ENCODE results near the gene MBOAT2.
"Not testable (repeated sequence)": the region's sequence is repeated elsewhere in the genome, so short reads cannot be mapped to it uniquely, and the experiment has no call there.

MBOAT2 gene

DNA sequence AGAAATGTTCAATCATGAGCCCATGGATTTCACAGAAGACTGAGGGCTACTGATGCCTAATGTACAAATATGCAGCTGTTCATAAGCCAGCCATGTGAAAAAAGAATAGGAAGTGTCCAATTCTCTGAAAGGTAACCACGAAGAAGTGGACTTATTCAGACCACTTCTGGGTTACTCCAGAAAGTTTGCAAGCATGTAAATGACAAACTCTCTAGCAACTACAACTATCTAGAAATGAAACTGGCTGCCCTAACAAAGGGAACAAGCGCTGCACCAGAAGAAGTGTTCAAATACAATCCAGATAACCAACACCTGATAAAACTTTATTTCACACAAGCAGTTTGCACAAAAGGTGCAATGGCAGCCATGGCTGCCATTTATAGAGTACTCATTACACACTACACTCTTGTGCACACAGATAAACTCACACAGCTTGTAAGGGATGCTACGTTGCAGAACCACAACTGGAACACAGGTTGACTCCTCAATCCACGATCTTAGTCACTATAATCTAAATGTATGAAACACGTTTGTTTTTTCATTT, 13.9 kb downstream of the MBOAT2 start:
- DNase-seq: no peak

DNA sequence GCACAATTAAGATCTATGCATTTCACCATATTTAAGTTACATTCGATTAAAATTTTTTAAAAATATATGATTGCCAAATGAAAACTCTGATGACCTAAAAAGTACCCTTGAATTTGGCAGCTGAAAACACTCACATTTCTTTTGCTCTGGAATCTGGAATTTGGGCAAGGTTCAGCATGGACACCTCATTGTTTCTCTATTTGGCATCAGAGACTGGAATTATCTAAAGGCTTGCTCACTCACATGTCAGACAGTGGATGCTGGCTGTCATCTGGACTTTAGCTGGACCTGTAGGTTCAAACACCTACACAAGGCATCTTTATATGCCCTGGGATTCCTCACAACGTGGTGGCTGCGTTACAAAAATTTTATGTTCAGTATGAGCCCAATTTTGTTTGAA, 16.1 kb downstream of the MBOAT2 start:
- no peak for DNase-seq

DNA sequence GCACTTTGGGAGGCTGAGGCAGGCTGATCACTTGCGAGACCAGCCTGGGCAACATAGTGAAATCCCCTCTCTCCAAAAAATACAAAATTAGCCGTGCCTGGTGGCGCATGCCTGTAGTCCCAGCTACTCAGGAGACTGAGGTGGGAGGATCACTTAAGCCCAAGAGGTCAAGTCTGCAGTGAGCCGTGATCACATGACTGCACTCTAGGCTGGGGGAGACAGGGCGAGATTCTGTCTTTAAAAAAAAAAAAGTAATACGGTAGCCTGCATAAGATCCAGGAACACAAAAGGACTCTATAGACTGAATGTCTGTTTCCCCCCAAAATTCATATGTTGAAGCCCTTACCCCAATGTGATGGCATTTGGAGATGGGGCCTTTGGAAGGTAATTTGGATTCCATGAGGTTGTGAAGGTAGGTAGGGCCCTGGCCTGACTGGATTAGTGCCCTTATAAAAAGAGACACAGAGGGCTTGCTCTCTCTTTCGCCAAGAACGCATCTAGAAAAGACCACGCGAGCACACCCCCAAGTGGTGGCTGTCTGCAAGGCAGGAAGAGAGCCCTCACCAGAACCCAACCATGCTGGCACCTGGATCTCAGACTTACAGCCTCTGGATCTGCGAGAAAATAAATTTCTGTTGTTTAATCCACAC, 17.0 kb downstream of the MBOAT2 start:
- DNase-seq: peak; percentile 7 to 17

DNA sequence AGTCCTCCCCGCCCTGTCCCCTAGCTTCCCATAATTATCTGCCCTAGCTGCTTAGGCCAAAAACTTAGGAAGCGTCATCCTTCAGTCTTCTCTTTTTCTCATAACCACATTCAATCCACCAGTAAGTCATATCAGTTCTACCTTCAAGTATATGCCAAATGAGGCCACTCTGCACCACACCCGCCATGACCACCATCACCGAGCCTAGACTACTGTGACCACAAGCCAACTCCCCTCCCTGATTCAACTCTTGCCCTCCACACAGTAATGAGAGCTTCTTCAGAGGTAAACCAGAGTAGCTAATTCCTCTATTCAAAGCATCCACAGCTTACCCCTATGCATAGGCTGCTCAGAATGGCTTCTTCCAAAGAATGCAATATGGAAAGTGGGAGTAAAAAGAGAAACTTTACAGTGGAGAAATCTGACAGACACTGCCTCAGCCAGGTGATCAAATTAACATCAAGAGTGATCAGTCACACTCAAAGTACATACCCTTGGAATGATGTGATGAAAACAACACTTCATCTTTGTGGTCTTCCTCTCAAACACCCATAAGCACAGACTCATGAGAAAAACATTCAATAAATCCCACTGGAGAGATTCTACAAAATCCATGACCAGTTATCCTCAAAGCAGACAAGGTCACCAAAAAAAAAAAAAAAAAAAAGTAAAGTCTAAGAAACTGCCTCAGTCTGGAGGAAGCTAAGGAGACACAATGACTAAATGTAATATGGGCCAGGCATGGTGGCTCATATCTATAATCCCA, 17.7 kb downstream of the MBOAT2 start:
- no peak for DNase-seq

DNA sequence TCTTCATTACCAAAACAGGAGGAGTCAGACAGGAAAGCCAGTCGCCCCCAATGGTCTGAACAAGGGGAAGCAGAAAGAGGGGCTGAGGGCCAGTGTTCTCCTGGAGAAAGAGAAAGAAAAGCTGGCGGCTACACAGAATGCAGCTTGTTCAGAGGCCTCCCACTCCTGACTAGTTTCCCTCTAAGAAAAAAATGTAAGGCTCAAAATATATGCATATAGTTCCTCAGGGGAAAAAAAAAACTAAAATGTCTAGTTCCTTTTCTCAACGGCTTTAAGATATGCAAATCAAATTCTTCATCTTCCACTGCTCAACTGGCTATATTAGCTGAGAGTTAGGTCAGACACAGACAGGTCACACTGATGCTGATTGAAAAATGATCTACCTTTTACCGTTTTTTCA, 18.6 kb downstream of the MBOAT2 start:
- no peak for DNase-seq

DNA sequence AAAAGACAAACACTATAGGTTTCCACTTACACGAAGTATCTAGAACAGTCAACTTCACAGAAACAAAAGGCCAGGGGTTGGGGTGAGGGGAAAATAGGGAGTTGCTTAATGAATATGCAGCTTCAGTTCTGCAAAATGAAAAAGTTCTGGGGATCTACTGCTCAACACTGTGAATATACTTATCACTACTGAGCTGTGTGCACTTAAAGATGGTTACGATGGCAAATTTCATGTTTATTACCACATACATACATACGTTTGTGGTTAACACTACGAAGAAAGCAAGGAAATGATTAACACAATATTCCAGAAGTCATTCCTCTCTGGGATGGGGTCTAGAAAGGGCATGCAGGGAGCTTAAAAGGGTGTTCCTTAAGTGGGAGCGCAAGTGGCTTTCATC, 19.3 kb downstream of the MBOAT2 start:
- no peak for DNase-seq

DNA sequence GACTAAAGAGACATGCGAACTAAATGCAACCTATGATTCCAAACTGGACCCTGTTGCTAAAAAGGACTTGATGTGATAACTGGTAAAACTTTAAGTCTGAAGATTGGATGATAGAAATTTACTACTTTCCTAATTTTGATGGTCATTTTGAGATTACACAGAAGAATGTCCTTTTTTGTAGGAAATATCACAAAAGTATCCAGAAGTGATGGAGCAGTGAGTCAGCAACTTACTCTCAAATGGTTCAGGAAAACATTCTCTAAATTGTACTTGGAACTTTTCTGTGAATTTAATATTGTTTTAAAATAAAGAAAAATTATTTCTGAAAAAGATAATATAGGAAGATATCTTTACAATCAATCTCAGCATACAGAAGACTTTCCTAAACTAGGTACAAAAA, 19.9 kb downstream of the MBOAT2 start:
- DNase-seq: no peak

DNA sequence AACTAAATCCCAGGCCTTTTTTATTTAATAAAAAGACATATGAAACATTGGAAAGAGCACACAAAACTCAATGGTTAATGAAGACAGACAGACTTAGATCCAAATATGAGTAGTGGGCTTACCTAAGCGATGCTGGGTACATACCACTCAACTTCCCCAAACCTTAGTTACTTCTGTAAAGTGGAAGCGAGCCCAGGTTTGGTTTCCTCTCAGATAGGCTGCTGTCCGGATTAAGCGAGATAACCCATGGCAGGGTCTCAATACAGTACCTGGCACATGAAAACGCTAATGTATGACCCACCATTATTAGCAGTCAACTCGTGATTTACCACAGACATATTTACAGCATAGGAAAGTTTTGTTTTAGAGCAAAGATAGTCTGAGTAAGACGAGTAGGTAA, 21.6 kb downstream of the MBOAT2 start:
- DNase-seq: no peak

DNA sequence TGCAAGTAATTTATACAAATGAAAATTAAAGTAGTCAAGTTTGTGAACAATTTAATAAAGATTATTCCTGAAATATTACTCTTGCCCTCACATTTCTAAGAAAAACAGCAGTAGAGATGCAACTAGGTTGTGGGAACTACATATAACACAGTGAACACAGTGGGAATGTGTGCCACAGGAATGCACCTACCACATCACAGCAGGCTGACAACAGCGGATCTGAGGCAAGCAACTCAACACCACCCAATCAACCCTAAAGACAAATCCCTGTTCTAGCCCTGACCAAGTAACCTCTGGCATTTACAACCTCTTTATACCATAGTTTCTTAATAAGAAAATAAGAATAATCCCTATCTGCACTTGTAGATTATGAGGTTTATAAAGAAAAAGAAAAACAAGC, 23.4 kb downstream of the MBOAT2 start:
- DNase-seq: no peak

DNA sequence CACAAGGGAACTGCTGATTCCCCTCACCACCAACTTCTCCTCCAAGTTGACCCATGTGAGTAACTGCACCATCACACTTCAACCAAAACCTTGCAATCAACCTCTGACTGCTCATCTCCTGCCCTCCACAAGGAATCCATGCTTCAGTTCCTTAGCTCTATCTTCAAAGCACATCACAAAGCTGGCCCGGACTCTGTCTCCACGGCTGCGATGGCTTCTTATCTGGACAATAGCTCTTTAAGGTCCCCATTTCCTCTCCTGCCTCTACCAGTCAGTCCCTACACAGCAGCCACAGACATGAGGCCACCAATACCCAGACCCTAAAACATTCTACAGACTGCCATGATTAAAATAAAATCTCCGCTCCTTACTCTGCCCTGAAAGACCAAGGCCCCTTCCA, 25.7 kb downstream of the MBOAT2 start:
- no peak for DNase-seq

DNA sequence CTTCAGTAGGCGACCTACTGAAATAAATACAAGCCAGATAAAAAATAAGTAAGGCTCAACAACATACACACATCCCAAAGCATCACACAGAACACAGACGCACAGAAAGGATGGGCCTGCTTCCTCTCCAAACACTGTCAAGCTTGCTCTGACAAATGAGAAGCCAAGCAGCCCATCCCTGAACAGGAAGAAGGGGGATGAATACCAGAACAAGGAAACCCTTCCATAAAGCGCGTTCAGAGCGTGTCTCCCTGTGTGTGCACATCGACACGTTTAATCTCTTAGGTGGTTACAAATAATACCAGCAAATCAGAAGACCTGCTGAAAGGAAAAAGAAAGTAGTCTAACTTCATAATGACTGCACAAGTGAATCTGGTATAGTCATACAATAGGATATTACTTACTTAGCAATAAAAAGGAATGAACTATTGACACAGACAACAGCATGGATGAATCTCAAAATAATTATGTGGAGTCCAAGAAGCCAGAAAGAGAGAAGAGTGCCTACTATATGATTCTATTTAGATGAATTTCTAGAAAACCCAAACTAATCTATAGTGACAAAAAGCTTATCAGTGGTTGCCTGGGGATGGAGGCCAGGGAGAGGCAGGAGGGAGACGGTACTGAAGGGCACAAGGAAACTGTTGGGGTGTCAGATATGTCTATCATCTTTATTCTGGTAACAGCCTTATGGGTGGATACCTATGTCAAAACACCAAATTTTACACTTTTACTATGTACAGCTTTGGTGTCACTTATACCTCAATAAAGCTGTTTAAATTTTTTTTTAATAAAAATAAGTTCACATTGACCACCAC, 26.8 kb downstream of the MBOAT2 start:
- no peak for DNase-seq

DNA sequence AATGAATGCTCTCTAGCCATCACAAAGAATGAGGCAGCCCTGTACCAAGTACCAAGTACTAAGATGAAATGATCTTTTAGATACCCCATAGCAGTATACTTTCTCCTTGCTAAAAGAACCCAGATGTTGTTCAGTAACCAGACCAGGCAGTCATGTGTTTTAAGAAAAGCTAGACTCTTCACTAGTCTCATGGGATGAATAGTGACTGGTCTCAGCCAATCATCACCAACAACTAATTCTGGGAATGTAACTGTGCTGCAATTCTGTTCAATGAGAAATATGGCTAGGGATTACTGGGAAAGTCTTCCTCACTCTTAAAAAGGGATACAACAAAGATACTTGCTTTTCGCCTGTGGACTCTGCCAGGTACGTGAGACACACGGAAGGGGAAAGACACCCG, 29.5 kb downstream of the MBOAT2 start:
- no peak for DNase-seq

DNA sequence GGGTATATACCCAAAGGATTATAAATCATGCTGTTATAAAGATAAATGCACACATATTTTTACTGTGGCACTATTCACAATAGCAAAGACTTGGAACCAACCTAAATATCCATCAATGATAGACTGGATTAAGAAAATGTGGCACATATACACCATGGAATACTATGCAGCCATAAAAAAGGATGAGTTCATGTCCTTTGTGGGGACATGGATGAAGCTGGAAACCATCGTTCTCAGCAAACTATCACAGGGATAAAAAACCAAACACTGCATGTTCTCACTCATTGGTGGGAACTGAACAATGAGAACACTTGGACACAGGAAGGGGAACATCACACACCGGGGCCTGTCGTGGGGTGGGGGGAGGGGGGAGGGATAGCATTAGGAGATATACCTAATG, 30.5 kb downstream of the MBOAT2 start:
- not testable (repeated sequence) for DNase-seq

DNA sequence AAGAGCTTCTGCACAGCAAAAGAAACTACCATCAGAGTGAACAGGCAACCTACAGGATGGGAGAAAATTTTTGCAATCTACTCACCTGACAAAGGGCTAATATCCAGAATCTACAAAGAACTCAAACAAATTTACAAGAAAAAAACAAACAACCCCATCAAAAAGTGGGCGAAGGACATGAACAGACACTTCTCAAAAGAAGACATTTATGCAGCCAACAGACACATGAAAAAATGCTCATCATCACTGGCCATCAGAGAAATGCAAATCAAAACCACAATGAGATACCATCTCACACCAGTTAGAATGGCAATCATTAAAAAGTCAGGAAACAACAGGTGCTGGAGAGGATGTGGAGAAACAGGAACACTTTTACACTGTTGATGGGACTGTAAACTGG, 30.9 kb downstream of the MBOAT2 start:
- not testable (repeated sequence) for DNase-seq

DNA sequence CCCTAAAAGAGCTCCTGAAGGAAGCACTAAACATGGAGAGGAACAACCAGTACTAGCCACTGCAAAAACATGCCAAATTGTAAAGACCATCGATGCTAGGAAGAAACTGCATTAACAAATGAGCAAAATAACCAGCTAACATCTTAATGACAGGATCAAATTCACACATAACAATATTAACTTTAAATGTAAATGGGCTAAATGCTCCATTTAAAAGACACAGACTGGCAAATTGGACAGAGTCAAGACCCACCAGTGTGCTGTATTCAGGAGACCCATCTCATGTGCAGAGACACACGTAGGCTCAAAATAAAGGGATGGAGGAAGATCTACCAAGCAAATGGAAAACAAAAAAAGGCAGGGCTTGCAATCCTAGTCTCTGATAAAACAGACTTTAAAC, 34.1 kb downstream of the MBOAT2 start:
- DNase-seq: not testable (repeated sequence)

DNA sequence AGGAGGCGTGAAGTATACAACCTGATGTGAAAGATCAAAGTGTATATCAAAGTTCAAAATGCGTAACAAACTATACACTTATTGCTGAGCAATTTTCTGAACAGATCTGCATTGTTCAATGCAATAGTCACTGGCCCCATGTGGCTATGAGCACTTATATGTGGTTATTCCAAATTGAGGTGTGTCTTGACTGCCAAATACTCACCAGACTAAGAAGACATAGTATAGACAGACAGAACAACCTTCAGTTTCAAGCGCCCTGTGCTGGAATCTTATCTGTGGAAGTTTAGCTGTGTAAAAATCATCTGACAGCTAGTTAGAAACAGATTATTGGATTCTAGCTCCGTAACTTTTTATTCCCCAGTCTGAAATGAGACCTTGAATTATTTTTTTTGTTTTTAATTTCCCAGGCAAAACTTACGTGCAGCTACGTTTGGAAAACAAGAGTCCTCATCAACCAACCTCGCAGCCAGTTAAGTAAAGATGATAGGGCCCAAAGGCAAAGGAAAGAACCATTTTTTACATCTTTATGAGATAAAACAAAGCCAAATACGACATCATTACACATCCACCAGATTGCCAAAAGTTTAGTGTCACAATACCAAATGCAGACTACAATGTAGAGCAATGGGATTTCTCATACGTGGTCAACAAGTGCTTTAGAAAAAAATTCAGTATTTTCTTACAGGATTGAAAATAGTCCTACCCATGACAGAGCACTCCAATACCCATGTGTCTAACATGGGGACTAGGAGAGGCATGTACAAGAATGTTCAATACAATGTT, 37.2 kb downstream of the MBOAT2 start:
- DNase-seq: no peak

DNA sequence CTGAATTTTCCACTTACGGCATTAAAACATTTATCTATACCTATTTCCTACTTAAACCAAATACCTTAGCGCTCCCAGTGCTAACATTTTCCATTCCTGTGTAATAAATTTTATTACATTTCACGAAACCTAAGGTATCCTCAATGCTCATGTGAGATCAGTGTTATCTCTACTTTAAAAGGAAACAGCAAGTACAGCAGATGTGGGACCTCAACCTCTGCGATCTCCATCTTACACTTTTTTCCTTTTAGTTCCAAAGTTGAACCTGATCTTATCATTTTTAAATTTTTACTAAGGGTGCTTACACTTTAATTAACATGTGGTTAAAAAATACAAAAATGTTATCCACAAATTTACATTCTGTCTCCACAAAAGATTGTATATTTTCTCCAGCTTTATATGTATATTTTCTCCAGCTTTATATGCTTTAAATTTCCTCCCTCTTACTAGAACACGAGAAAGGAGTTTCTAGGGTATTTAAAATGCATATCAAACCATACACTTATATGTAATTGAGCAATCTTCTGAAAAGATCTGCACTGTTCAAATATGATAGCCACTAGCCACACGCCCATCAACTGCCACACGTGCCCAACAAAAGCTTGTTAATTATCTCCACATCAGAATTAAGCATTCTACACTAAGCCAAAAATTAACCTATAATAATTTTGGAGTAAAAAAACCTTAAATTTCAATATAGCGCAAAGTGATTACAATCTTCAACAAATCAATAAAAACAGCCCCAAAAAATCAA, 38.1 kb downstream of the MBOAT2 start:
- no peak for DNase-seq

DNA sequence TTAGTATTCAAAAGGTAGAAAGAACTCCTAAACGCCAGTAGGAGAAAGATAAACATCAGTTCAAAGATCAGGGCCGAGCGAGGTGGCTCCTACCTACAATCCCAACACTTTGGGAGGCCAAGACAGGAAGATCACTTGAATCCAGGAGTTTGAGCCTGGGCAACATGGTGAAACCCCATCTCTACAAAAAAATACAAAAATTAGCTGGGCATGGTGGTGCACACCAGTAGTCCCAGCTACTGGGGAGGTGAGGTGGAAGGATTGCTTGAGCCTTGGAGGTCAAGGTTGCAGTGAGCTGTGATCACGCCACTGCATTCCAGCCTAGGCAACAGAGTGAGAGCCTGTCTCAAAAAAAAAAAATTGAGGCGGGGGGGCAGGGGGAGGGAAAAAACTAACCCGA, 40.6 kb downstream of the MBOAT2 start:
- no peak for DNase-seq

DNA sequence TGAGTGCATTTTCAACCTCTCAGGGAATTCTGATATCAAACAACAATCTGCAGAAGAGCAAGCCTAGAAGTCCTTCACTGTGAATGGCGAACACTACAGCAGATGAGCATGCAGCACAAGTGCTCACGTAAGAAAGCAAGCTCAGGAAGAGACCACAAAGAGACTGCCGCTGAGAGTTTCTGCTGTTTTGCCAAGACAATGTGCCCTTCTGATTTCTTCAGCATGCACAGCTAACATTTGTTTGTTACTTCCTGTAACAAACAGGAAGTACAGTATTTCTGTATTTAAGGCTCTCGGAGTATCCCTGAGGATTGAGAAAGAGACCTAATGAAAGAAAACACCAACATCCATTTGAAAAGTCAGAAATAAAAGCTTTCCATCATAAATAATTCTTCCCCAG, 45.9 kb downstream of the MBOAT2 start:
- no peak for DNase-seq

DNA sequence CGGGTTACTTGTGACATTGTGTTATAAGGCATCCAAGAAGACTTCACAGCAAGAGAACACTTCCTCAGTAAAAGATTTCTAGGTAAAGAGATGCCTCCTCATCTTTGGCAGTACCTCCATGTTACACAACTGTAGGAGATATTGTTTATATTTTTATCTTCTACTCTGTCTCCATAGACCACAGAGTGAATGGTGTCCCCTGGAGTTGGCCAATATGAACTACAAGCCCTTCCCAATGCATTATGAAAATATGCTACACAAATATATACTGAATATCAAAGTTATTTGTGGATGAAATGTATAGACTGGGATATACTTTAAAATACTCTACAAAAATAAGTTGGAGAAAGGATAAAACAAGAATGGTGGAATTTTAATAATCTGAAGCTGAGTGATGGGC, 46.7 kb downstream of the MBOAT2 start:
- DNase-seq: no peak

DNA sequence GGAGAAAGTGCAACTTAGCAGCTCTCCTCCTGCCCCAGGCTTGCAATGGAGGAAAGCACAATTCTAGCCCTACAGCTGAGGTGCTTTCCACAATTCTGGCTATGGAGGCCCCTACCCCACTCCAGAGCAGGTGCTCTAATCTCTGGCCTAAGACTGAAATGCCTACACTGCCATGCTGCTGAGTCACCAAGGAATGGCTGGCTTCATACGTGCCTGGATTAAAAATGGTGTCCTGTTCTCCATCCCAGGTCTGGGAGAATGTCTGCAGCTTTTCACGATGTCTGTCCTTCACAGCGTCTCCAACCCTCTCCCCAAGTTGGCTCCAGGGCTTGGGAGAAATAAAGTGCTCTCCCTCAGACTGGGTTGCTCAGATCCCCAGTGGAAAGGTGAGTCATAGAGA, 48.5 kb downstream of the MBOAT2 start:
- DNase-seq: no peak

DNA sequence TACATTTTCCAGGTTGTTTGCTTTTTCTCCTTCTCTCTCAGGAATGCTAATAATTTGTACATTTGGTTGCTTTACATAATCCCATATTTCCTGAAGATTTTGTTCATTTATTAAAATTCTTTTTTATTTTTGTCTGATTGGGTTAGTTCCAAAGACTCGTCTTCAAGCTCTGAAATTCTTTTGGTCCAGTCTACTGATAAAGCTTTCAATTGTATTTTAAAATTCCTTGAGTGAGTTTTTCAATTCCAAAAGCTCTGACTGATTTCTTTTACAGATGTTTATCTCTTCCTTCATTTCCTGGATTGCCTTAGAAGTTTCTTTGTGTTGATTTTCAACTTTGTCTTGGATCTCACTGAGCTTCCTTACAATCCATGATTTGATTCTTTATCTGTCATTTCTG, 50.0 kb downstream of the MBOAT2 start:
- DNase-seq: no peak

All from activated CD4-positive, alpha-beta T cell treated with anti-CD3 and anti-CD28 coated beads, Interleukin-2, amount 50 U/mL, for 48 hours (primary cell).